Measurements from ENCODE around the gene RAB3C.

- TF ChIP-seq CTCF (optimal IDR thresholded peaks at IDR 0.05 in 1 of 3, IDR thresholded peaks at IDR 0.05 in 1 of 3, conservative IDR thresholded peaks at IDR 0.05 in 1 of 3; ENCODE audit: extremely low read depth in 1 of 3, insufficient read depth in 2 of 3, low read length in 3 of 3) (no peak), EZH2 (IDR thresholded peaks at IDR 0.05; ENCODE audit: low read length) (no peak)
Observed at GRCh38 chr5:58666141-58666540, 83.3 kb downstream of the RAB3C start.
